HG03439 (cell line): ENCODE data around the gene HYLS1.

Experiments
- ATAC-seq: cut with Tn5 transposase; IDR thresholded peaks from one replicate; pipeline ENCODE4 v1.9.1; 2021; ENCODE audit warnings: mild to moderate bottlenecking, moderate library complexity; ENCODE audit not compliant: unreplicated experiment

HYLS1 gene

DNA sequence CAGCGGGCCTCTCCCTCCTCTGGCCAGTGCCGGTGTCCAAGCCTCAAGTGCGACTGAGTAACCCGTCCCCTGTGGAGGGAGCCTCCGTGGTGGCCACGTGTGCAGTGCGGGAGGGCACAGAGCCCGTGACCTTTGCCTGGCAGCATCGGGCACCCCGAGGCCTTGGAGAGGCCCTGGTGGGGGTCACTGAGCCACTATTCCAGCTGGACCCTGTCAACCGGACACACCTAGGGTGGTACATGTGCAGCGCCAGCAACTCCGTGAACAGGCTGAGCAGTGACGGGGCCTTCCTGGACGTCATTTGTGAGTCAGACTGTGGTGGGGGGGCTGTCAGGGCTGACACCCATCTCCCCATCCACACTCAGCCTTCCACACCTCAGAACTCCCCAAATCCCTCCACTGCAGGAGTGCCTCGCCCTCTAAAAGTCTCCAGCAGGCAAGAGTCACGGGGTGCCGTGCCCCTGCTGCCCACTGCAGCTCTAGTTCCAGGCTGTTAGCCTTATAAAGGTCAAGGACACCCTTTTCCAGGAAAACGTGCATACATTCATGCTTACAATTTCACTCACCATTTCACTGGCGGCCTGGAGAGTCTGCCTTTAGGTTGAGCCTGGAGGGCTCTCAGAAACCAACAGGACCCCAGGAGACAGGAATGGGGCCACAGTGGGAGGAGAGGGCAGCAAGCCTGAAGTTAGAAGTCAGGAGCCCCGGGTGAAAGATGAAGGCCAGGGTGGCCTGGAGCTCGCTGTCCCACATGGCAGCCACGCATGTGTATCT, 61.0 kb downstream of the HYLS1 start:
- ATAC-seq: no peak

DNA sequence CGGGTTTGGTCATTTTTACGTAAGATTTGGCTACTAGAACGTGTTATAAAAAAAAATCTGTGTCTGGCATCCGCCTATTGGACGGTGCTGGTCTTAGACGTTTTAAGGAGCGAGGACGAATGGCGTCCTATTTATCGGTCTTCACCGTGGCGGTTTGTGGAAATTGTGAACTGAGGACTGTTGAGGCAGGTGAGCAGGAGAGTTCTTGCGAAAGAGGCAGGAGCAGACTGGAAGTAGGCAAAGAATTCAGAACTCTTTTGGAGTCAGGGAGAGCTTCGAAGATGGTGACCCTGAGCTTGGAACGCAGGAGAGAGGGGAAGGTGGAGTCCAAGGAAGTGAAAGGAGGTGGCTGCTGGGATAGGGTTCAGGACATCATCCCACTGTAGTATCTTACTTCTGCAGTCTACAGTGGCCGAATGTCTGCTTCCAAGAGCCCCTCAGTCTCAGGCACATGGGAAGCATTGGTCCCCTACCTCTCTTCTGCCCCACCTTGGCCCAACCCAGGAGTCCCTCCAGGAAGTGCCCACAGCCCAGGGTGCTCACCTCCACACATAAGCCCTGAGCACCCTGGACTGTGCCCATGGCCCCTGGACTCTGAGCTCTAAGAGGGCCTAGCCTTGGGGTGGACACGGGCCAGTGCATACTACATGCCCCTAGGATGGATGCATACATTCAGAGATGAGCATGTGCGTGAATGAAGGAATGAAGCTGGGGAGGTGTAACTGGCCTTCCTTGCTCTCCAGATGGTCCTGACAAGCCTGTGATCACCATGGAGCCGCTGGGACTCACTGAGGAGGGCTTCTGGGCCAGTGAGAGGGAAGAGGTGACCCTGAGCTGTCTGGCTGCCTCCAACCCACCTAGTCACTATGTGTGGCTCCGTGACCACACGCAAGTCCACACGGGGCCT, 62.1 kb downstream of the HYLS1 start:
- ATAC-seq: no peak

DNA sequence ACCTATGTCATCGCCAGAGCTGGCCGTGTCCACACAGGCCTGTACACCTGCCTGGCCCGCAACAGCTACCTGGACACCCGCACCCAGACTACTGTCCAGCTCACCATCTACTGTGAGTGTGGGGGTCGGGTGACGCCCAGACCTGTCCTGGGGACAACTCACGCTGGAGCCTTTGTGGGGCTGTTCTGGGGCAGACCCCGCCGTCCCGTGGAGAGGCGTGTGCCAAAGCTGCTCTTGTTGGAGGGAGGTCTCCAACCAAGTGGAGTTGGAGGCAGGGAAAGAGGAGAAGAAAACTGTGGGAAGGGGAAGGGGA, 62.7 kb downstream of the HYLS1 start:
- ATAC-seq: no peak
